H9 (cell line): ENCODE data around the gene MRPS21. TPM values are rescaled to one million over a fixed set of nuclear protein-coding genes. Genes with fewer than 3 reads are reported as not detected.

ENCODE experiments used
- DNase-seq: peaks from one replicate; pipeline ENCODE4 v3.0.0-alpha.2; 2017
- H2AFZ ChIP-seq: one replicate; pipeline ENCODE4 v1.6.1; 2013; ENCODE audit warnings: mild to moderate bottlenecking, low read length, control low read depth, moderate library complexity
- H2AK5ac ChIP-seq: 2 replicates; pipeline ENCODE4 v1.6.1; 2013; ENCODE audit warnings: low read length, control low read depth, mixed read lengths; ENCODE audit not compliant: insufficient read length
- H2BK120ac ChIP-seq: one replicate; pipeline ENCODE4 v1.6.1; 2013; ENCODE audit warnings: low read depth, mild to moderate bottlenecking, low read length, control low read depth, inconsistent platforms; ENCODE audit not compliant: poor library complexity, severe bottlenecking
- H2BK12ac ChIP-seq: 2 replicates; pipeline ENCODE4 v1.6.1; 2013; ENCODE audit warnings: low read length, control low read depth, mixed read lengths, low read depth; ENCODE audit not compliant: insufficient read length
- H2BK15ac ChIP-seq: 2 replicates; pipeline ENCODE4 v1.6.1; 2013; ENCODE audit warnings: low read depth, low read length, control low read depth
- H2BK20ac ChIP-seq: one replicate; pipeline ENCODE4 v1.6.1; 2013; ENCODE audit warnings: low read depth, mild to moderate bottlenecking, low read length, control low read depth, inconsistent platforms; ENCODE audit not compliant: poor library complexity, severe bottlenecking
- H2BK5ac ChIP-seq: 2 replicates; pipeline ENCODE4 v1.6.1; 2013; ENCODE audit warnings: low read length, control low read depth, mixed read lengths; ENCODE audit not compliant: insufficient read length
- H3K14ac ChIP-seq: 2 replicates; pipeline ENCODE4 v1.6.1; 2013; ENCODE audit warnings: low read length, control low read depth; ENCODE audit not compliant: insufficient read depth
- H3K18ac ChIP-seq: 2 replicates; pipeline ENCODE4 v1.6.1; 2013; ENCODE audit warnings: low read depth, mild to moderate bottlenecking, mixed read lengths, low read length, control low read depth; ENCODE audit not compliant: insufficient read length
- H3K23ac ChIP-seq: 2 replicates; pipeline ENCODE4 v1.6.1; 2013; ENCODE audit warnings: low read length, control low read depth, mixed read lengths, low read depth; ENCODE audit not compliant: insufficient read length
- H3K23me2 ChIP-seq: 2 replicates; pipeline ENCODE4 v1.6.1; 2013; ENCODE audit warnings: low read depth, mild to moderate bottlenecking, mixed read lengths, low read length, control low read depth; ENCODE audit not compliant: insufficient read length, poor library complexity, severe bottlenecking
- H3K27ac ChIP-seq: 2 replicates; pipeline ENCODE4 v1.5.1; 2013; ENCODE audit warnings: low read length, control low read depth, mixed read lengths, low read depth; ENCODE audit not compliant: insufficient read length
- H3K27me3 ChIP-seq: 2 replicates; pipeline ENCODE4 v1.6.1; 2013; ENCODE audit warnings: low read length, control low read depth, inconsistent platforms; ENCODE audit not compliant: insufficient read depth
- H3K4ac ChIP-seq: 2 replicates; pipeline ENCODE4 v1.6.1; 2013; ENCODE audit warnings: low read depth, mild to moderate bottlenecking, control low read depth, inconsistent platforms, low read length, moderate library complexity
- H3K4me1 ChIP-seq: 2 replicates; pipeline ENCODE4 v1.6.1; 2013; ENCODE audit warnings: low read length, control low read depth, inconsistent platforms; ENCODE audit not compliant: insufficient read depth
- H3K4me2 ChIP-seq: 2 replicates; pipeline ENCODE4 v1.6.1; 2013; ENCODE audit warnings: low read length, control low read depth, mixed read lengths; ENCODE audit not compliant: insufficient read length, insufficient read depth
- H3K56ac ChIP-seq: 2 replicates; pipeline ENCODE4 v1.6.1; 2013; ENCODE audit warnings: low read depth, mild to moderate bottlenecking, mixed read lengths, low read length, control low read depth; ENCODE audit not compliant: insufficient read length
- H3K79me1 ChIP-seq: 2 replicates; pipeline ENCODE4 v1.6.1; 2013; ENCODE audit warnings: low read depth, mild to moderate bottlenecking, moderate library complexity, low read length, control low read depth, inconsistent platforms; ENCODE audit not compliant: insufficient read depth, poor library complexity, severe bottlenecking
- H3K79me2 ChIP-seq: 2 replicates; pipeline ENCODE4 v1.6.1; 2013; ENCODE audit warnings: low read length, control low read depth, inconsistent platforms; ENCODE audit not compliant: insufficient read depth
- H3K9ac ChIP-seq: 2 replicates; pipeline ENCODE4 v1.6.1; 2013; ENCODE audit warnings: low read length, control low read depth, mixed read lengths; ENCODE audit not compliant: insufficient read length; ENCODE audit errors: extremely low read depth
- H3K9me3 ChIP-seq: one replicate; pipeline ENCODE4 v1.6.1; 2013; ENCODE audit warnings: low read depth, low read length, inconsistent platforms; ENCODE audit not compliant: control insufficient read depth
- H3T11ph ChIP-seq: one replicate; pipeline ENCODE4 v1.6.1; 2013; ENCODE audit warnings: mild to moderate bottlenecking, low read length, control low read depth, inconsistent platforms
- H4K20me1 ChIP-seq: one replicate; pipeline ENCODE4 v1.6.1; 2013; ENCODE audit not compliant: control insufficient read depth, insufficient read length, insufficient read depth
- H4K5ac ChIP-seq: 2 replicates; pipeline ENCODE4 v1.6.1; 2013; ENCODE audit warnings: low read depth, mild to moderate bottlenecking, mixed read lengths, low read length, control low read depth; ENCODE audit not compliant: insufficient read length
- H4K8ac ChIP-seq: replicated peaks from 2 replicates; pipeline ENCODE4 v1.6.1; 2013; ENCODE audit warnings: low read length, control low read depth, mixed read lengths, low read depth; ENCODE audit not compliant: insufficient read length
- H4K91ac ChIP-seq: 2 replicates; pipeline ENCODE4 v1.6.1; 2013; ENCODE audit warnings: low read depth, mild to moderate bottlenecking, moderate library complexity, mixed read lengths, low read length, control low read depth; ENCODE audit not compliant: insufficient read length
- H3K27ac Mint-ChIP-seq, 3 experiments: 2 replicates in 2 of 3; 3 replicates in 1 of 3; pipeline ENCODE4 v1.8.0; 2020 to 2021; ENCODE audit warnings: mixed read lengths in 3 of 3, mild to moderate bottlenecking in 1 of 3, moderate library complexity in 1 of 3
- H3K27me3 Mint-ChIP-seq: 2 replicates; pipeline ENCODE4 v1.8.0; 2021; ENCODE audit warnings: low read depth, mild to moderate bottlenecking, moderate library complexity, mixed read lengths
- H3K36me3 Mint-ChIP-seq, 3 experiments: 2 replicates in 2 of 3; 3 replicates in 1 of 3; pipeline ENCODE4 v1.8.0; 2020 to 2021; ENCODE audit warnings: low read depth in 3 of 3, mixed read lengths in 3 of 3; ENCODE audit not compliant: insufficient read depth in 1 of 3
- H3K4me1 Mint-ChIP-seq, 2 experiments: 2 replicates each; pipeline ENCODE4 v1.8.0; 2020; ENCODE audit warnings: mixed read lengths in 2 of 2
- H3K4me3 Mint-ChIP-seq, 2 experiments: 2 replicates in 1 of 2; 3 replicates in 1 of 2; pipeline ENCODE4 v1.8.0; 2020 to 2021; ENCODE audit warnings: mild to moderate bottlenecking in 2 of 2, mixed read lengths in 2 of 2, moderate library complexity in 1 of 2
- H3K9me3 Mint-ChIP-seq, 2 experiments: 2 replicates in 1 of 2; 3 replicates in 1 of 2; pipeline ENCODE4 v1.8.0; 2020; ENCODE audit warnings: mild to moderate bottlenecking in 2 of 2, mixed read lengths in 2 of 2, moderate library complexity in 1 of 2
- CTCF ChIP-seq: fragments of 200-600 bp; sonication (generic); conservative IDR thresholded peaks from 3 replicates; pipeline ENCODE4 v1.8.0; 2021; ENCODE audit warnings: antibody characterized with exemption, mild to moderate bottlenecking
- WGBS: extraction: QIAGEN DNeasy Blood & Tissue Kit; methylation state at CpG from one replicate; pipeline ENCODE4 v1.1.7; 2013; ENCODE audit warnings: missing lambda C conversion rate, low lambda C conversion rate, mixed read lengths; ENCODE audit not compliant: insufficient read length; ENCODE audit errors: extremely low coverage; 5-methylcytosine and 5-hydroxymethylcytosine counted together
- total RNA-seq: library from RNA; stranded (reverse); gene quantifications from 2 replicates; pipeline ENCODE4 v1.2.1, GENCODE V29; 2021

MRPS21 gene
- total RNA-seq, 1 experiment from 2014 or later: 113 TPM

- Histone ChIP-seq H2BK5ac (no peak overlapping the region), H3K14ac (no peak overlapping the region), H2BK120ac (no peak overlapping the region), H3K56ac (no peak overlapping the region), H3K9me3 (no peaks in the 10 kb centered on the region), H3K27me3 (no peaks in the 10 kb centered on the region), H3K23me2 (peaks cover 17% of the 10 kb centered on the region), H3K79me2 (no peaks in the 10 kb centered on the region), H3K4me1 (no peaks in the 10 kb centered on the region), H2BK12ac (no peak overlapping the region), H4K5ac (no peak overlapping the region), H4K8ac (no peak overlapping the region), H3K27ac (no peak overlapping the region), H4K20me1 (peaks cover 3% of the 10 kb centered on the region), H3K9ac (no peak overlapping the region), H2BK15ac (no peak overlapping the region), H3K23ac (no peak overlapping the region), H2AK5ac (no peak overlapping the region), H3K79me1 (no peaks in the 10 kb centered on the region), H2BK20ac (no peak overlapping the region), H3K4me2 (peak overlapping the region; percentile 75), H3T11ph (no peak overlapping the region), H3K18ac (no peak overlapping the region), H3K4ac (no peak overlapping the region), H2AFZ (no peak overlapping the region), H4K91ac (no peak overlapping the region)
- Mint-ChIP-seq H3K4me3 (peak overlapping the region; percentile 84 to 95), H3K4me1 (peaks cover 22 to 27% of the 10 kb centered on the region in 2 experiments), H3K27me3 (peaks cover 18% of the 10 kb centered on the region), H3K9me3 (no peaks in the 10 kb centered on the region; a peak in 2 of 5 replicates), H3K36me3 (peaks cover 8 to 39% (median 30%) of the 10 kb centered on the region in 3 experiments), H3K27ac (no peak overlapping the region)
- WGBS: no CpG with 5 or more reads among the region's 12 CpGs
- no peak for TF ChIP-seq CTCF
- DNase-seq: no peak
These were observed 10.4 kb upstream of the MRPS21 start for GRCh38 chr1:150283260-150283659.
